GM23338 (cell line): ENCODE data around the gene GRK3. TPM values are rescaled to one million over a fixed set of nuclear protein-coding genes. Genes with fewer than 3 reads are reported as not detected.

Experiments used
- ATAC-seq: fragments of 200-7000 bp; cut with Tn5 transposase; 3 replicates; pipeline ENCODE4 v1.9.1; 2020
- DNase-seq: peaks from one replicate; pipeline ENCODE4 v3.0.0-alpha.2; 2015; ENCODE audit warnings: low spot score
- H2AFZ ChIP-seq: fragments of 200-600 bp; sonication (generic); 2 replicates; pipeline ENCODE4 v1.8.0; 2016; ENCODE audit warnings: antibody characterized with exemption, mild to moderate bottlenecking, moderate library complexity
- H3F3A ChIP-seq: fragments of 200-600 bp; sonication (generic); replicated peaks from 2 replicates; pipeline ENCODE4 v1.8.0; 2017; ENCODE audit warnings: antibody characterized with exemption, mixed run types, low read depth
- H3K27ac ChIP-seq: fragments of 200-600 bp; sonication (generic); 2 replicates; pipeline ENCODE4 v1.6.1; 2016; ENCODE audit warnings: low read depth
- H3K27me3 ChIP-seq: fragments of 200-600 bp; sonication (generic); 2 replicates; pipeline ENCODE4 v1.8.0; 2016; ENCODE audit warnings: mild to moderate bottlenecking, mixed run types, moderate library complexity; ENCODE audit not compliant: insufficient read depth
- H3K36me3 ChIP-seq: fragments of 200-600 bp; sonication (generic); 2 replicates; pipeline ENCODE4 v1.8.0; 2016; ENCODE audit warnings: mild to moderate bottlenecking; ENCODE audit not compliant: insufficient read depth
- H3K4me1 ChIP-seq: fragments of 200-600 bp; sonication (generic); 2 replicates; pipeline ENCODE4 v1.8.0; 2016; ENCODE audit warnings: mild to moderate bottlenecking, moderate library complexity; ENCODE audit not compliant: insufficient read depth
- H3K4me2 ChIP-seq: fragments of 200-600 bp; sonication (generic); 2 replicates; pipeline ENCODE4 v1.7.1; 2017; ENCODE audit warnings: mixed run types
- H3K4me3 ChIP-seq: fragments of 200-600 bp; sonication (generic); 2 replicates; pipeline ENCODE4 v1.6.1; 2016; ENCODE audit warnings: mixed run types
- H3K79me2 ChIP-seq: fragments of 200-600 bp; sonication (generic); replicated peaks from 2 replicates; pipeline ENCODE4 v1.8.0; 2017; ENCODE audit warnings: mild to moderate bottlenecking; ENCODE audit not compliant: insufficient read depth
- H3K9me2 ChIP-seq: fragments of 200-600 bp; sonication (generic); 2 replicates; pipeline ENCODE4 v1.8.0; 2017; ENCODE audit not compliant: insufficient read depth
- H4K20me1 ChIP-seq: fragments of 200-600 bp; sonication (generic); replicated peaks from 2 replicates; pipeline ENCODE4 v1.8.0; 2017; ENCODE audit warnings: mild to moderate bottlenecking; ENCODE audit not compliant: insufficient read depth
- H3K27ac Mint-ChIP-seq: 2 replicates; pipeline ENCODE4 v1.8.0; 2020; ENCODE audit warnings: inconsistent platforms, mild to moderate bottlenecking, moderate library complexity, mixed read lengths
- H3K27me3 Mint-ChIP-seq: 3 replicates; pipeline ENCODE4 v1.8.0; 2022; ENCODE audit warnings: low read depth, mild to moderate bottlenecking, moderate library complexity, mixed read lengths, inconsistent platforms; ENCODE audit not compliant: insufficient read depth, poor library complexity
- H3K36me3 Mint-ChIP-seq: 3 replicates; pipeline ENCODE4 v1.8.0; 2021; ENCODE audit warnings: low read depth, mild to moderate bottlenecking, inconsistent platforms, moderate library complexity, mixed read lengths
- H3K4me1 Mint-ChIP-seq: 3 replicates; pipeline ENCODE4 v1.8.0; 2020; ENCODE audit warnings: mild to moderate bottlenecking, inconsistent platforms, mixed read lengths
- H3K4me3 Mint-ChIP-seq: 3 replicates; pipeline ENCODE4 v1.8.0; 2021; ENCODE audit warnings: moderate library complexity, mild to moderate bottlenecking, inconsistent platforms, mixed read lengths
- H3K9me3 Mint-ChIP-seq: 3 replicates; pipeline ENCODE4 v1.8.0; 2020; ENCODE audit warnings: moderate library complexity, mild to moderate bottlenecking, inconsistent platforms, mixed read lengths
- CREB1 ChIP-seq: fragments of 250-450 bp; sonication (Bioruptor Pico); IDR thresholded peaks from 2 replicates; pipeline ENCODE4 v1.5.0; 2020; ENCODE audit warnings: low read depth, mild to moderate bottlenecking, moderate library complexity
- CTCF ChIP-seq, 2 experiments: fragments of 200-600 bp in 1 of 2; sonication (generic) in 1 of 2; conservative IDR thresholded peaks; 2 replicates each; pipeline versions ENCODE4 v1.5.1 to v1.6.1; 2016 to 2017; ENCODE audit warnings: antibody characterized with exemption in 2 of 2, low read depth in 2 of 2, mild to moderate bottlenecking in 2 of 2, moderate library complexity in 1 of 2
- ETS1 ChIP-seq: IDR thresholded peaks from 2 replicates; pipeline ENCODE4 v1.6.1; 2016; ENCODE audit warnings: antibody characterized with exemption
- EZH2 ChIP-seq: fragments of 200-600 bp; sonication (generic); IDR thresholded peaks from one replicate; pipeline ENCODE4 v1.8.0; 2017; ENCODE audit warnings: antibody characterized with exemption, mild to moderate bottlenecking, low read depth; ENCODE audit not compliant: unreplicated experiment
- EZH2phosphoT487 ChIP-seq: fragments of 200-600 bp; sonication (generic); IDR thresholded peaks from one replicate; pipeline ENCODE4 v1.8.1; 2018; ENCODE audit warnings: antibody characterized with exemption; ENCODE audit not compliant: unreplicated experiment
- JUNB ChIP-seq: IDR thresholded peaks from one replicate; pipeline ENCODE4 v1.6.1; 2016; ENCODE audit warnings: antibody characterized with exemption; ENCODE audit not compliant: unreplicated experiment
- NANOG ChIP-seq: IDR thresholded peaks from 2 replicates; pipeline ENCODE4 v1.6.1; 2016; ENCODE audit warnings: antibody characterized with exemption, borderline replicate concordance
- POLR2AphosphoS5 ChIP-seq: IDR thresholded peaks from 2 replicates; pipeline ENCODE4 v1.6.1; 2016; ENCODE audit warnings: antibody characterized with exemption, low read depth
- REST ChIP-seq: IDR thresholded peaks from one replicate; pipeline ENCODE4 v1.6.1; 2018; ENCODE audit warnings: antibody characterized with exemption; ENCODE audit not compliant: unreplicated experiment
- STAT1 ChIP-seq: IDR thresholded peaks from one replicate; pipeline ENCODE4 v1.6.1; 2016; ENCODE audit warnings: antibody characterized with exemption; ENCODE audit not compliant: unreplicated experiment
- ZNF331 ChIP-seq: fragments of 250-450 bp; sonication (Bioruptor Pico); IDR thresholded peaks from 2 replicates; pipeline ENCODE4 v1.5.0; 2020; ENCODE audit warnings: low read depth, mild to moderate bottlenecking, moderate library complexity
- ZNF462 ChIP-seq: fragments of 250-450 bp; sonication (Bioruptor Pico); IDR thresholded peaks from 2 replicates; pipeline ENCODE4 v1.5.0; 2020; ENCODE audit warnings: mild to moderate bottlenecking, moderate library complexity
- polyA plus RNA-seq: library from polyadenylated mRNA; unstranded; fragments of >200 nt; fragmentation: Nextera tagmentation; extraction: Ambion mirVana; gene quantifications from 2 replicates; pipeline ENCODE4 v1.2.1, GENCODE V29; 2016
- total RNA-seq: library from RNA; depleted of rRNA; stranded (reverse); fragments of >200 nt; shearing (Covaris generic); gene quantifications from 2 replicates; pipeline ENCODE4 v1.2.3, GENCODE V29; 2014

The GRK3 gene
- total and polyA plus RNA-seq, 2 experiments from 2014 or later, result 6.0 to 25.3 TPM

GRCh38 chr22:25546751-25547150, 17.7 kb upstream of the GRK3 start:
- TF ChIP-seq STAT1, result no peak
- no peak for TF ChIP-seq NANOG
- no peak for TF ChIP-seq JUNB
- no peak for TF ChIP-seq CTCF (conservative IDR thresholded peaks at IDR 0.05; ENCODE audit: low read depth in 2 of 2)
- TF ChIP-seq ZNF331 (CRISPR knock-in tag), result no peak
- TF ChIP-seq EZH2, result no peak
- TF ChIP-seq EZH2phosphoT487, result no peak
- TF ChIP-seq ZNF462 (CRISPR knock-in tag), result no peak
- no peak for TF ChIP-seq REST
- TF ChIP-seq POLR2AphosphoS5, result no peak
- no peak for TF ChIP-seq CREB1 (CRISPR knock-in tag)
- no peak for TF ChIP-seq ETS1
- no peak overlapping the region for H3K4me3 Mint-ChIP-seq
- no peaks in the 10 kb centered on the region for H3K9me2 ChIP-seq
- H3K27me3 ChIP-seq, result no peaks in the 10 kb centered on the region
- no peak overlapping the region for H3K27ac ChIP-seq
- no peaks in the 10 kb centered on the region for H4K20me1 ChIP-seq
- H3K79me2 ChIP-seq, result no peaks in the 10 kb centered on the region
- no peak overlapping the region for H2AFZ ChIP-seq
- no peak overlapping the region for H3K4me2 ChIP-seq
- H3K9me3 Mint-ChIP-seq, result 0 out of 3 replicates have a peak, but pooled peaks cover 4% of the 10 kb centered on the region
- no peaks in the 10 kb centered on the region for H3K36me3 ChIP-seq
- H3K4me1 ChIP-seq, result no peaks in the 10 kb centered on the region; the same call in 1 of the 2 replicates
- DNase-seq, result no peak
- peak; percentile 40; the same call in 2 of the 3 replicates for ATAC-seq
- H3K27ac Mint-ChIP-seq, result no peak overlapping the region
- H3K4me3 ChIP-seq, result no peak overlapping the region
- no peaks in the 10 kb centered on the region for H3K36me3 Mint-ChIP-seq
- peaks cover 19% of the 10 kb centered on the region for H3K4me1 Mint-ChIP-seq
- H3F3A ChIP-seq, result no peaks in the 10 kb centered on the region
- H3K27me3 Mint-ChIP-seq, result no peaks in the 10 kb centered on the region
